Measurements from ENCODE around the gene HAVCR2.

Gene HAVCR2

DNA sequence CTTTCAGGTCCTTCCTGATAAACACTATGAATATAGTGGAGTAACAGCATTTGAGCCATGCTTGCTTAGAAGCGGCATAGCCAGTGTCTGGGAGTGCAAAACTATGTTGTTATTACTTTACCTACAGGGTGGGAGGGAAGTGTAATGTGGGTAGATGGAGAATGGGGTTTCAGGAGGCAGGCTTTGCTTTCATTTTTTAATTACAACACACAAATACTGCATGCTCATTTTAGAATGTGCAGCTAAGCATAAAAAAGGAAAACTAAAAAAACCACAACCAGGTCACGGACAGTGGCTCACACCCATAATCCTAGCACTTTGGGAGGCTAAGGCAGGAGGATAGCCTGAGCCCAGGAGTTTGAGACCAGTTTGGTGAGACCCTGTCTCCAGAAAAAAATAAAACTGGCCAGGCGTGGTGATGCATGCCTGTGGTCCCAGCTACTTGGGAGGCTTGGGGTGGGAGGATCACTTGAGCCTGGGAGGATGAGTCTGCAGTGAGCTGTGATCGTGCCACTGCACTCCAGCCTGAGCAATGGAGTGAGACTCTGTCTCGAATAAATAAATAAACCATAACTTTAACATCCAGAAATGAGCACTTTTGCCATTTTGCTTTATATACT lies 70.2 kb downstream of the HAVCR2 start:
- no peak for DNase-seq
